GM19351 (cell line): ENCODE results near the gene ZC3H6.
A peak's percentile ranks its signal among the peaks of the same experiment; 100 is the strongest.

Experiments used
- ATAC-seq: cut with Tn5 transposase; IDR thresholded peaks from one replicate; pipeline ENCODE4 v1.9.1; 2021; ENCODE audit warnings: mild to moderate bottlenecking, moderate library complexity; ENCODE audit not compliant: unreplicated experiment

Gene ZC3H6

GRCh38 chr2:112275311-112275886, at the start of gene ZC3H6:
TSS of gene ZC3H6 (plus strand) at chr2:112275597. CDS start at chr2:112275995, 398 bp downstream.
- ATAC-seq, result peak; percentile 96

DNA sequence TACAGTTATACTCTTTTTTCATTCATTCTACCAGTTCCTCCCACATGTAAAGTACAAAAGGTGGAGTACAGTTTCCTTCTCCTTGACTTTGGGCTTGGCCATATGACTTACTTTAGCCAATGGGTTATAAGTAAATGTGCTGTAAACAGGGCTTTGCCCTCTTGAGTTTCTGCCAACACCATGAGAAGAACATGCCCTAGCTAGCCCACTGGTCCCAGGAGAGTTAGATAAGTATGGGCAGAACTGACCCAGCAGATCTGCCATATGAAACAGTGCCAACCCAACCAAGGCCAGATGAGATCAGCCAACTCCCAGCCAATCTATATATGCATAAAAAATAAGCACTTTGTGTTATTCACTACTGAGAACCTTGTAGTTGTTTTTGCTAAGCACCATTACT, 46.0 kb upstream of the ZC3H6 start:
- no peak for ATAC-seq

DNA sequence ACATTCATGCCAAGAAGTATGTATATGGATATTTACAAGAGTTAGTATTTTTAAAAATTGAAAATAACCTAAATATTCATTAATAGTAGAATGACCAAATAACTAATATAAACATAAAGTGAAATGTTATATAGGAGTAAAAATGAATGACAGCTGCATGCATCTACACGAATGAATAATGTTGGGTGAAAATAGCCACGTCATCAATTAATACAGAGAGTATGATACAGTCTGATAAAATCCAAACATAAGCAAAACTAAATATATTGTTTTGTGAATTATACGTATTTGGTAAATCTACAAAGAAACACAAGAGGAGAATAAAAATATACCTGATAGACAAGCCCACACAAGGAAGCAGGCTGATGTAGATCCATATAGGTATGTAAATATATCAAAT, 45.0 kb upstream of the ZC3H6 start:
- ATAC-seq, result no peak

DNA sequence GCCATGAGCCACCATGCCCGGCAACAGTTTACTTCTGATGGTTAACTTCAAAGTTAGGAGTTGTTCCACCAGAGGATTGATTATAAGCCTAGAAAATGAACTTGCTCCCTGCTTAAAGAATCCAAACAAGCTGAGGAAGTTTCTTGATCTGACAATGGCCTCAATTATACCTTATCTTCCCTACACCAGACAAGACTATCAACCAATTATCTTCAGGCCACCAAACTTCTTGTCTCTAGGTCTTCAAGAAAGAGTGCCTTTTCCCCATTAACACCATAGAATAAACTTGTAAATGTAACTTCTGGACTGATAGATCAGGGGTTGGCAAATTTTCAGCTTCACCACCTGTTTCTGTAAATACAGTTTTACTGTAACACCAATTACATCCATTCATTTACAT, 35.5 kb upstream of the ZC3H6 start:
- no peak for ATAC-seq

GRCh38 chr2:112242384-112242783, 33.0 kb upstream of the ZC3H6 start:
- no peak for ATAC-seq

- no peak for ATAC-seq
Observed at GRCh38 chr2:112243233-112243632, 32.2 kb upstream of the ZC3H6 start.

DNA sequence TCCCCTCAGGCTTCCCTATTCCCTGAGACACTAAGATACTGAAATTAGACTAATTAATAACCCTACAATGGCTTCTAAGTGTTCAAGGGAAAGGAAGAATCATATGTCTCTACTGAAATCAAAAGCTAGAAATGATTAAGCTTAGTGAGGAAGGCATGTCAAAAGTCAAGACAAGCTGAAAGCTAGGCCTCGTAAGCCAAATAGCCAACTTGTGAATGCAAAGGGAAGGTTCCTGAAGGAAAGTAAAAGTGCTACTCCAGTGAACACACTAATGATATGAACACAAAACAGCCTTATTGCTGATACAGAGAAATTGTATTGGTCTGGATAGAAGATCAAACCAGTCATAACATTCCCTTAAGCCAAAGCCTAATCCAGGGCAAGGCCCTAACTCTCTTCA, 30.5 kb upstream of the ZC3H6 start:
- ATAC-seq, result no peak

GRCh38 chr2:112251271-112251670, 24.1 kb upstream of the ZC3H6 start:
- no peak for ATAC-seq

DNA sequence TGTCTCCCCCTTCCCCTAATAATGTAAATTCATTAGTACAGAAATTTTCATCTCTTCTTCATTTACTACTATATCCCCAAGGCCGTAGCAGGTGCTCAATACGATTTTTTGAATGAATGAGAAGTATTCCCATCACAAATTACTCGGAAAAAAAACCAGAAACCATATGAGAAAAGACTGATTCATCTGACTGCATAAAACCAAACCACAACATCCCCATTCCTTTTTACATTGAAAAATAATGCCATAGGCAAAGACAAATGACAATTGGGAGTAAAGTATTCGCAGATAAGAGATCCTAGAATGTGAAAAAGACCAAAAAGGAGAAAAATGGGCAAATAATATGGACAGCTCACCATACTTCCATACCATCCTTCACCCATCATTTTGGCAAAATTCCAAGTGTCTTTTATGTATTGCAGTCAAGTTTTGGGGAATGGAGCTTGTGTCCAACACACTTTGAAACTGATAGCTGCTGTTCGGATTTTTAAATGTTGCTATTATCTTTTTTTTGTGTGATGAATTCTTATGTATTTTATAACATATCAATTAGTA, 22.1 kb upstream of the ZC3H6 start:
- ATAC-seq, result no peak

DNA sequence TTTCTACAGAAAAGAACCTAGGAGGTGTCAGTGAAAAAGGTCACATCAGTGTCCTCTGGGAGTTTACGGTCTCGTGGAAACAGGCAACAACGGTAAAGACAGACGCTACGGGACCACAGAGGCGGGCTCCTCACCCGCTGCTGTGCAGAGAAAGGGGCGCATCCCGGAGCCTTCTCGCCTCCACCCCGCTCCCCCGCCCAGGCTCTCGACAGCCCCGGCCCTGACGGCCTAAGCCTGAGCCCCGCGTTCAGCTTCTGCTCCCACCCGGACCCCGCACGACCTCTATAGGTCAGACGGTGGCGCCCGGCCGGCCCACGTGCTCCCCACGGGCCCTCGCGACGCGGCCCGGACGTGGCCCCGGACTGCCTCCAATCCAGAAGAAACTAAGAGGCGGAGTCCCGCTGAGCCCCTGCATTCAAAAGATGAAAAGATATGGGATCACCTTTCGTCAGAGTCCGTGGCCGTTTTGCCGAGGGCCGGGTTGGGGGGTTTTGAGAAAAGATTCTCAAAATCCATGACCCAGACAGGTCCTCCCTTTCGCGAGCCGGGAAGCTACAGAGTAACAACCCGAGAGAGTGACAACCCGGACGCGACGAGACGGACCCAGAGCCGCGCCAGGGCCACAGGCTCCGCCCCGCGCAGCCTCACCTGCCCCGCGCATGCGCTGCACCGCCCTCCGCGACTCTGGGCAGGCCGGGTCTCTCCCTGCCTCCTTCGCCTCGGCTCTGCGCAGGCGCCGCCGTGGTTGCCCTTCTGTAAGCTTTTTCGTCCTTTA, 20.7 kb upstream of the ZC3H6 start, which contains the start of gene ZC3H8:
TSS of gene ZC3H8 (minus strand) at position 577 of the 775 bp plus-strand sequence. CDS start at position 516, 61 bp downstream.
- peak; percentile 87 for ATAC-seq

- ATAC-seq, result no peak
Observed at GRCh38 chr2:112255875-112256274, 19.5 kb upstream of the ZC3H6 start.

DNA sequence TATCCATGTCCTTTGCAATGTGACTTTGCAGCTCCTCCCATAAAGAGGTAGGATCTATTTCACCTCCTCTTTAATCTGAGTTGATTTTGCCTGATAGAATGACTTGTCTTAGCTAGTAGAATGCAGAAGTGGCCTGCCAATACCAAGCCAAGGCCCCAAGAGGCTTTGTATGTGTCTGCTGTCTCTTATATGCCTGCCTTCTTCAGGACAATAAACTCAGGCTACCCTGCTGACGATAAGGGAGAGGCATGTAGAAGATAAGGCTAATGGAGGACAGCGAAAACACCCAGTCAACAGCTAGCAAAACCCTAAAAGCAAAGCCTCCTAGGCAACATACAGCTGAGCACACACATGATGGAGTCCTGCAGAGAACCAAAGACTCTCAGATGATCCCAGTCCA, 18.7 kb upstream of the ZC3H6 start:
- ATAC-seq, result no peak

DNA sequence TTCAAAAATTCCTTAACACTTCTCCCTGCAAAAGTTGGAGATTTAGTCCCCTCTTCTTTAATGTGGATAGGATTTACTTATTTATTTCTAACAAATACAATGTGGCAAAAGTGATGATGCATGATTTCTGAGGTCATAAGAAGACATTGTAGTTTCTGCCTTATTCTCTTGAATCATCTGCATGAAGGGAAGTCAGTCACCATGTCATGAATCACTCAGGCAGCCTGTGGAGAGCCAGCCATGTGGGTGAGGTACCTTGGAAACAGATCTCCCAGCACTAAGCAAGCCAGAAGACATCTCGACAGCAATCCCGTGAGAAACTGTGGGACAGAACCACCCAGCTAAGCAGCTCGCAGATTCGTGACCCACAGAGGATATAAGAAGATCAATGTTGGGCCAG, 17.8 kb upstream of the ZC3H6 start:
- ATAC-seq, result no peak

DNA sequence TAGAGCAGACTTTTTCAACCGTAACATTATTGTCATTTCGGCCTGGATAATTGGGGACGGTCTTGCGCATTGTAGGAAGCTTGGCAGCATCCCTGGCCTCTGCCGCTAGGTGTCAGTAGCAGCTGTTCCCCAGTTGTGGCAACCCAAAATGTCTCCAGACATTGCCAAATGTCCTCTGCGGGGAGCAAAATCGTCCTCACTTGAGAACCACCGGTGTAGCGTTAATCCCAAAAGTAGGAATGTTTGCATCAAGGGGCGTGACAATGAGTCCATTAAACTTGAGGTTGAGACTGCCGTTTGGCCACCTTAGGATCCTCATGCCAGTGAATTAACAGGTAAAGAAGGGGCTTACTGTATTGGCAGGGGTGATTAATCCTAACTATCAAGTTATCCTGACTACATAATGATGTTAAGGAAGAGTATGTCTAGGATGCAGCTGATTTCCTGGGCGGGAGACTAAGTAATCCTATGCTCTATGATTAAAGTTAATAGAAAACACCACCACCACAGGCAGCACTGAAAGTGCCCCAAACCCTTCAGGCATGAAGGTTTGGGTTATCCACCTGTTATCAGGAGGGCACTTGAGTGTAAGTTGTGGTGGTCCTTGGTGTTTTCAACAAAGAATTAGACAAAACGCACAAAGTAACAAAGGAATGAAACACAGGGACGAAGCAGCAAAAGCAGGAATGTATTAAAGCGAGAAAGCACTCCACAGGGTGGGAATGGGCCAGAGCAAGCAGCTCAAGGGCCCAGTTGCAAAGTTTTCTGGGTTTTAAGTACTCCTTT, 15.7 kb upstream of the ZC3H6 start:
- ATAC-seq, result peak; percentile 46

DNA sequence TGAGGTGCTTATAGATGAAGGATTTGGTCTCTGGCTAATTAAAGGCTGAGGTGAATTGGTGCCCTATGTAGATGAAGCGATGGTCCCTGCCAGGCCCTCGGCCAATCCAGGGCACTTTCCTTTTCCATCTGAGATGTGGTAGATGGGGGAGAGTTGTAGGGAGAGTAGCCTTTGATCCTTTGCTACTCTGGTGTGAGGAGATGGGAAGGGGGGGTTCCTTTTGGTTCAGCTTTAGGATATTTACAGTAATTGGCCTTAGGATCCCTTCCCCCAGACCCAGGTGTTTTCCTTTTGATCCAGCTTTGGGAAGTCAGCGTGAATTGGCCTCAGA, 15.1 kb upstream of the ZC3H6 start:
- no peak for ATAC-seq

DNA sequence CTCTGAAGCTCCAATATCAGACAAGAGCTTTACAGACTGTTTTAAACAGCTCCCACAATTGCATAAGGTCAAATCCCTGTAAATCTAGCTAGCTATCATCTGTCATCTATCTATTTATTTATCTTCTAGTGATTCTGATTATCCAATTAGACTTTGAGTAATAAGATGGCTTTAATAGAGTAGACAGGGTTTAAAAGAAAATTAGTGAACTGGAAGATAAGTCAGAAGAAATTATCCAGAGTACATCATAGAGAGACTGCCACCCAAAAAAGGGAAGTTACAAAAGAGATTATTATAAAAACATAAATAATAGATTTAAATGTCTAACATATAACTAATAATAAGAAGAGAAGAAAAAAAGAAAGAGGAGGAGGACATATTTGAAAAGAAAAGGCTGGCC, 12.5 kb upstream of the ZC3H6 start:
- ATAC-seq, result no peak

DNA sequence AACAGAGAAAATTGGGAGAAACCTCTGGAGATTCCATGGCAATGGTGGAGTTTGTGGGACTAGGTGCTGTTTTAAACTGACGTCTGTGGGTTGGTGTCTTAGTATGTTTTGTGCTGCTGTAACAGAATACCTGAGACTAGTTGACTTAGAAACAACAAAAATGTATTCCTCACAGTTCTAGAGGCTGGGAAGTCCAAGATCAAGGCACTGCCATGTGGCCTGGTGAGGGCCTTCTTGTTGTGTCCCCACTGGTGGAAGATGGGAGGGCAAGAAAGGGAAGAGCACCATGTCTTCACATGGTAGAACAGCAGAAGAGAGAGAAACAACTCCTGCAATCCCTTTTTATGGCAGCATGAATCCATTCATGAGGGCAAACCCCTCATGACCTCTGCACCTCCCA, 6.8 kb upstream of the ZC3H6 start:
- no peak for ATAC-seq

DNA sequence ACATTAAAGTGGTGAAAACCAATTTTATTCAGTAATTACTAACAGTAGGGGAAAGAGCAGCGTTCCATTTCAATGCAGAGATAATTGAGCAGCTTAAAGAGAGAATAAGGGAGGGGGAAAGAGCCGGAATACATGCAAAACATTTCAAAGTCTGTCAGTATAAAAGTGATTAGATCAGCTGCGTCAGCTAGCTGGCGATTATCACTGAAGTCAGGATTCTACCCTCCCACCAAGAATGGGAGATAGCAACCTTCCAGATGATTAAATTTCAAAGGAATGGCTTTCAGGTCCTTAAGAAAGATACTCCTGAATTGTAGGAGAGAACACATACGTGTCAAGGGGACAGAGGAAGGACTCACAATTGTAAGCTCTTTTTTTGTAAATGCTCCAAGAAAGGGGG, 2.7 kb upstream of the ZC3H6 start:
- no peak for ATAC-seq

GRCh38 chr2:112273349-112273748, 2.0 kb upstream of the ZC3H6 start:
- no peak for ATAC-seq

- ATAC-seq, result peak; percentile 46
Observed at GRCh38 chr2:112275887-112276773, 733 bp downstream of the ZC3H6 start.

- no peak for ATAC-seq
Observed at GRCh38 chr2:112276954-112277353, 1.6 kb downstream of the ZC3H6 start.
